NB4 (cell line): ENCODE data around the gene OR52K1.

Experiments
- POLR2A ChIP-seq: IDR thresholded peaks from 2 replicates; pipeline ENCODE4 v1.6.1; 2011; ENCODE audit warnings: mild to moderate bottlenecking; ENCODE audit not compliant: insufficient read length; ENCODE audit errors: extremely low read depth
- TF ChIP-seq, protein P1 (sequence below): IDR thresholded peaks from one replicate; pipeline ENCODE4 v1.5.1; 2012; ENCODE audit warnings: low read depth, low read length

DNA sequence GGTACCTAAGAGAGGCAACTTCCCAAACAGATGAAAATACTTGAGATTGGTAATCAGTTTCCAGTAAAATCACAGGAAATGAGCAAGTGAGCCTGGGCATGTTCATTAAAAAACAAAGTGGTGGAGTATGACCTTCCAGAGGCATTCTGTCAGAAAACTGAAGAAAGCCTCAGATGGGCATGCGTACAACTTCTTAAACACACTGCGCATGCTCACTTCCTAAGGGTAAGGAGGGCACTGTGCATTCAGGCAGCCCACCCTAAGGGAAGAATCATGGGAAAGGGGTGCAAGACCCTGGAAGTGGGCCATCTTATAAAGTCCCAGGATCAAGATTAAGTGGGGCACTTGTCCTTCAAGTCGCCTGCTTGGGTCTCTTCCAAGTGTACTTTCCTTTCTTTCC lies 29.3 kb upstream of the OR52K1 start:
- TF ChIP-seq POLR2A, result no peak
- TF ChIP-seq, protein P1, sequence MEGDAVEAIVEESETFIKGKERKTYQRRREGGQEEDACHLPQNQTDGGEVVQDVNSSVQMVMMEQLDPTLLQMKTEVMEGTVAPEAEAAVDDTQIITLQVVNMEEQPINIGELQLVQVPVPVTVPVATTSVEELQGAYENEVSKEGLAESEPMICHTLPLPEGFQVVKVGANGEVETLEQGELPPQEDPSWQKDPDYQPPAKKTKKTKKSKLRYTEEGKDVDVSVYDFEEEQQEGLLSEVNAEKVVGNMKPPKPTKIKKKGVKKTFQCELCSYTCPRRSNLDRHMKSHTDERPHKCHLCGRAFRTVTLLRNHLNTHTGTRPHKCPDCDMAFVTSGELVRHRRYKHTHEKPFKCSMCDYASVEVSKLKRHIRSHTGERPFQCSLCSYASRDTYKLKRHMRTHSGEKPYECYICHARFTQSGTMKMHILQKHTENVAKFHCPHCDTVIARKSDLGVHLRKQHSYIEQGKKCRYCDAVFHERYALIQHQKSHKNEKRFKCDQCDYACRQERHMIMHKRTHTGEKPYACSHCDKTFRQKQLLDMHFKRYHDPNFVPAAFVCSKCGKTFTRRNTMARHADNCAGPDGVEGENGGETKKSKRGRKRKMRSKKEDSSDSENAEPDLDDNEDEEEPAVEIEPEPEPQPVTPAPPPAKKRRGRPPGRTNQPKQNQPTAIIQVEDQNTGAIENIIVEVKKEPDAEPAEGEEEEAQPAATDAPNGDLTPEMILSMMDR, result no peak
